ENCODE data around the gene ANKRD10.

Gene ANKRD10

DNA sequence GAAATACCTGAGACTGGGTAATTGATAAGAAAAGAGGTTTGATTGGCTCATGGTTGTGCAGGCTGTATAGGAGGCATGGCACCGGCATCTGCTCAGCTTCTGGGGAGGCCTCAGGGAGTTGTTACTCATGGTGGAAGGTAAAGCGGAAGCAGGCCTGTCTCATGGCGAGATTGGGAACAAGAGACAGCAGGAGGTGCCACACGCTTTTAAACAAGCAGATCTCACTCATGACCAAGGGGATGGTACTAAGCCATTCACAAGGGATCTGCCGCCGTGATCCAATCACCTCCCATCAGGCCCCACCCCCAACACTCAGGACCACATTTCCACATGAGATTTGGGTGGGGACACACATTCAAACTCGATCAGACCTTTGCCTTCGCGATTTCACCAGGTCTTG lies 86.2 kb downstream of the ANKRD10 start:
- DNase-seq = no peak
